Stimulated activated CD4-positive, alpha-beta T cell treated with anti-CD3 and anti-CD28 coated beads, Interleukin-2, amount 100 ng/mL, for 24 hours (primary cell): ENCODE measurements around the gene MYO7B.

Experiments
- DNase-seq, 2 donors: peaks; one replicate each; pipeline ENCODE4 v3.0.0-alpha.2; 2020

MYO7B gene

DNA sequence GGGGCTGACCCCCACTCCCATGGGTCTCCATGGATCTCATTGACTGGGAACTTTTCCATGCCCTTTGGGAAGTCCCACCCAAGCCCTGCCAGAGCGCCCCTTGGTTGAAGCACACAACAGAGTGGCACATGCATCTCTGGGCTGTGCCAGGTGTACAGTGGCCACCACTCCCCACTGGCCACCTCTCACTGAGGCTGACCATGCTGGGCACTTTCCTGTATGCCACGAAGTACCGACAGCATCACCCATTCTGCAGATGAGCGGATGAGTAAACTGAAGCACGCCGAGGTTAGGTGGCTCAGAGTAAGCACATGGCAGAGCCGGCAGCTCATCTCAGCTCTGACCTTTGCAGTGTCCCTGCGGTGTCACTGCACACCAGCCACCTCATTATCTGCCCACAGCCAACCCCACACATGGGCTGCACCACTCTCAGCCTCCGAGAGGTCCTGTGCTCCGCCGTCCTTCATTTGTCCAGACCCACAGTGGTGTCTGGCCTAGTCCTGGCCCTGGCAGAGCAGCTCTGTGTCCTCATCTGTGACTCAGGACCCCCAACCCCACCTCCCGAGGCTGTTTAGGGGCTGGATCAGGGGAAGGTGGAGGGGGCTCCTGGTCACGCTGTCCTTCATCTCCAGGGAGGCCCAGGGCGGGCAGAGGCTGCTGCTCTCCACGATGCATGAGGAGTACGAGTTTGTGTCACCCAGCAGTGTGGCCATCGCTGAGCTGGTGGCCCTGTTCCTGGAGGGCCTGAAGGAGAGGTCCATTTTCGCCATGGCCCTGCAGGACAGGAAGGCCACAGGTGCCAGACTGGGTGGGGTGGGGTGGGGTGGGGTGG is 92.5 kb downstream of the MYO7B start:
- DNase-seq: no peak

DNA sequence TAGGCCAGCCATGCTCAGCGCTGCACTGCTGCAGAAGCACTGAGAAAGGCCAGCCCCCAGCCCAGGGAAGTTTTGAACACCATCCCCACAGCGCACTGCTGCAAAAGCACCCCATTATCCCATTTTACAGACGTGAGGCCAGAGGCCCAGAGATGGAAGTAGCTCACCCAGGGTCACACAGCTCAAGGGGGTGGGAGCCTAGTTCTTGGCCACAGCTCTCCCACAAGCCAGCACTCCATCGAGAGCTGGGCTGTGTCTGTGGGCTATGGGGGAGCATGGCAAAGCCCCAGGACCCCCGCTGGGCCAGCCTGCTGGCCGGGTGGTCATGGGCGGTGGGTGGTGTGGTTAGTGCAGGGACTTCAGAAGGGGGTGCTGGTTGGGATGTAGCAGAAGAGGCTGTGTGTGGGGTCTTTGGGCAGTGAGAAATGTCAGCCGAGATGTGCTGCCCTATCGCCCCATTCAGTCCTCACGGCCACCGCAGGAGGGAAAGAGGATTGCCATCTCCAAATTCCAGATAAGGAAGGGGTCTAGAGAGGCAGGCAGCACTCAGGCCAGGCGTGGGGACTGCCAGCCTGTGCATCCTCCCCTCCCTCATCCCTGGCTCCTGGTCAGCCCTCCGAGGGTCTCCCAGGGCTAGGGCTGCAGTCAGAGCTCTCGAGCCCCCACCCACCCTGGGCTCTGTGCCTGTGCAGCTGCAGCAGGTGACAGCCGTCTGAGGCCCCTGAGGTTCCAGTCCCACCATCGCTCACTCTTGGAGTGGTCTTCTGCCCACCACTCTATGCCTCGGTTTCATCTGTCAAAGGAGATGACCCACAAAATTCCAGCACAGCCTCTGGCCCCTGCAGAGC is 93.5 kb downstream of the MYO7B start:
- DNase-seq: no peak

DNA sequence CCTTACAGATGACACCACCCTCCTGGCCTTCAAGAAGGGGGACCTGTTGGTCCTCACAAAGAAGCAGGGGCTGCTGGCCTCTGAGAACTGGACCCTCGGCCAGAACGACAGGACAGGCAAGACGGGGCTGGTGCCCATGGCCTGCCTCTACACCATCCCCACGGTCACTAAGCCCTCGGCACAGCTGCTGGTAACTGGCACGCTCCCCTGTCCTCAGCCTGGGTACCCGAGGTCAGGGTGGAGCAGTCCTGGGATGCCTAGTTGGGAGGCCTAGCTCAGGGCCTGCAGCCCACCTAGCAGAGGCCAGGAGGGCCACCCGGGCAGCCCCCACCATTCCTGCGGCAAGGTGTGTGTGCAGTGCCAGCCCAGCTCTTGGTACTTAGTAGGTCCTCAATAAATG is 94.2 kb downstream of the MYO7B start:
- DNase-seq: no peak

DNA sequence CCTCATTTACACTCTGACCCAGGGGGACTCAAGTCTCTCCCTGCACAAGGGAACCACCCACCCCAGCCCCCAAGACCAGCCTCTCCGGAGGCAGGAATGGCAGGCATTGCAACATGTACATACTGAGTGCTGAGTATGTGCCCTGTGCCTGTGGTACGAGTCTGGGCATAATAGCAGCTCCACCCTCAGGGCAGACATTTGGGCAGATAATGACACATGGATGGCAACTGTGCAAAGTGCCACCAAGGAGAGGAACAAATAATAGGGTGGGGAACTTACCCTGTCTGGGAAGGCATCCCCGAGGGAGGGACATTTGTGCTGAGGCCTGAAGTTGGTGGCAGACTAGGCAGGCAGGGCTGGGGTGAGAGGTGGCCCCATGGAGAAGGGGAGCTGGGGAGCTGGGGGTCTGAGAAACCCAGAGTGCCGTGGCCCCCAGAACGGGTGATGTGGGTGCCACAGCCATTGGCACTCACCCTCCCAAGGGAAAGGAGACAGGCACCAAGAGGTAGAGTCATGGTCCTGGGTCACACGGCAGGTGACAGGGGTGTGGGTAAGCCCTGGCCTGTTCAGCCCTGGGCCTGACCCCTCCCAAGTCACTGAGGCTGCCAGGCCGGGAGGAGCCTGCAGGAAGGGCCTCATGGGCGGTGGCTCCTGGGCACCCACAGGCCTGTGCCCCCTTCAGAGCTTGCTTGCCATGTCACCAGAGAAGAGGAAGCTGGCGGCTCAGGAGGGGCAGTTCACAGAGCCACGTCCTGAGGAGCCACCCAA is 94.8 kb downstream of the MYO7B start:
- DNase-seq: no peak

DNA sequence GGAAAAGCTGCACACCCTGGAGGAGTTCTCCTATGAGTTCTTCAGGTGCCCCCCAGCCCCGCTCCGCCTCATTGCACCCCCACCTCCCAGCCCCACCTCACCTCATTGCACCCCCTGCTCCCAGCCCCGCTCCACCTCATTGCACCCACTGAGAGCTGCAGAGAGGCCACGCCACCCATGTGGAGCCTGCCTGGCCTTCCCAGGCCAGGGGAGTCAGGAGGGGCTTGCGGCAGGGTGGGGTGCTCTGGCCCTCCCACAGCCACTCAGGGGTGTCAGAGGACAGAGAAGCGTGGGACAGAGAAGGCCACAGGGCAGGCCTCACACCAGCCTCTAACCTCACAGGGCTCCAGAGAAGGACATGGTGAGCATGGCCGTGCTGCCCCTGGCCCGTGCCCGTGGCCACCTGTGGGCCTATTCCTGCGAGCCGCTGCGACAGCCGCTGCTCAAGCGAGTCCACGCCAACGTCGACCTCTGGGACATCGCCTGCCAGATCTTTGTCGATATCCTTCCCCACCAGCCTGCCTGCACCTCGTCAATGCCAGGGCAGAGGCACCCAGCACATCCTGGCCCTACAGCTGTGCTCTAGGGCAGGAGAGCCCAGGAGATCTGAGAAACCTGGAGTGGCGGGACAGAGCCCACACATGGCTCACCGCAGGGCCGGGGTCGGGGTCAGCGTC is 95.5 kb downstream of the MYO7B start:
- DNase-seq: no peak

DNA sequence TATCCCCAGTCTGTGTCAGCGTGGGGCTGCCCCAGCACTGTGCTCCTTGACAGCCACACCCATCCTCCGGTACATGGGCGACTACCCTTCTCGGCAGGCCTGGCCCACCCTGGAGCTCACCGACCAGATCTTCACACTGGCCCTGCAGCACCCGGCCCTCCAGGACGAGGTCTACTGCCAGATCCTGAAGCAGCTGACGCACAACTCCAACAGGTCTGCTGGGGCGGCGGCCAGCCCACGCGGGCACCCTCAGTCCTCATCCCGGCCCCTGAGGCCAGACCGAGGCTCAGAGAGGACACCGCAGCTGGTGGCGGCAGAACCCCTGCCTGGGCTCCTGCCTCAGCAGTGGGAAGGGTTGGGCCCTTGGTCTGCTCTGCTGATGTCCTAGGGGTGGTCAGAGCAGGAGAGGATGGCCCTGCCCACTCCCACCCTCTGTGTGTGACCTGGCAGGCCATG is 96.1 kb downstream of the MYO7B start:
- no peak for DNase-seq

DNA sequence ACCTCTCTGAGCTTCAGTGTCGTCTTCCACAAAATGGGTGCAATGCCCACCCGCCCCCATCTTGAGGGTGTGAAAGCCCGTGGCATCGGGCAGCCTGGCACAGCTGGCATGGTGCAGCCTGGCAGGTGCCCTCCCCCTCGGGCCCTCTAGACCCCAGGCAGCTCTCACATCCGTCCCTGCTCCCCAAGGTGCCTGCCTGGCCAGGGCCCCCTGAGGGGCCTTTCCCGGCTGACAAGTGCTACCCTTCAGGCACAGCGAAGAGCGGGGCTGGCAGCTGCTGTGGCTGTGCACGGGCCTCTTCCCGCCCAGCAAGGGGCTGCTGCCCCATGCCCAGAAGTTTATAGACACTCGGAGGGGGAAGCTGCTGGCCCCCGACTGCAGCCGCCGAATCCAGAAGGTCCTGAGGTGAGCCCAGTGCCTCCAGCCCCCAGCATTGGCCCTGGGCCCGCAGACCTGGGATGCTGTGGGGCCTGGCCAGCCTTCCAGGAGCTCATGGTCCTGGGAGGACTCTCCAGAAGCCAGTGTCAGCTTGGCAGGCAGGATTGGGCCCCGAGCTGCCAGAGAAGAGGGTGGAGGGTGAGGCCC is 96.6 kb downstream of the MYO7B start:
- no peak for DNase-seq

DNA sequence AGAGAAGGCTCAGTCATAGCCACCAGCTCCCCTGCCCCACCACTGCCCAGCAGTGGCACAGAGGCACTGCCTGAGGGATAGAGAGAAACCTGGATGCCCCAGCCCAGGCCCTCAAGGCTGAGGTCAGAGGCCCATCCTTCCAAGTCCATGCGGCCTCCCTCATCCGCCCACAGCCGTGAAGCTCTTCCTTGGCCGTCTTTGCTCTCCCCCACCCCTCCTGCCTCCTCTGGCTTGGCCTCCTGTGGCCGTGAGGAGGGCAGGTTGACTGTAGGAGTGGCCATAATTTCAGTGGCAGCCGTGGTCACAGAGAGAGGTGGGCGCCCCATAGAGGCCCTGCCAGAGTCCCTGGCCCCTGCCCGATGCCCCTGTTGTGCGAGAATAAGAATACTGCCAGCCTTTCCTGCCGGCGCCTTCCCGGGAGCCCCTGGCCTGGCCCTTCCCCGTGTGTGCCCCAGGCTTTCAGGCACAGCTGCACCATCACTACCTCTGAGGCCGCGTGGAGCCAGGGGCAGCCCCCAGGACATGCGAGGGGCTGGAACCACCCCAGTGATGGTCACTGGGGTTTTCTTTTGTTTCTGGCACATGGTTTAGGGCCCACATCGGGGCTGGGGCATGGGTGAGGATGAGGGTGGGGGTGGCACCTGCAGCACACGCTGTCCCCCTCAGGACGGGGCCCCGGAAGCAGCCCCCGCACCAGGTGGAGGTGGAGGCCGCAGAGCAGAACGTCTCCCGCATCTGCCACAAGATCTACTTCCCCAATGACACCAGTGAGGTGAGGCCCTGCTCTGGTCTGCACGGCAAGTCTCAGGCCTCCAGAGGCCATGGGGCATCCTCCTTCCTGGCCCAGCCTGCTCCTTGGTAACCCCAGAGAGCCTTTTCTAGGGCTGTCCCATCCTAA is 97.4 kb downstream of the MYO7B start:
- no peak for DNase-seq

DNA sequence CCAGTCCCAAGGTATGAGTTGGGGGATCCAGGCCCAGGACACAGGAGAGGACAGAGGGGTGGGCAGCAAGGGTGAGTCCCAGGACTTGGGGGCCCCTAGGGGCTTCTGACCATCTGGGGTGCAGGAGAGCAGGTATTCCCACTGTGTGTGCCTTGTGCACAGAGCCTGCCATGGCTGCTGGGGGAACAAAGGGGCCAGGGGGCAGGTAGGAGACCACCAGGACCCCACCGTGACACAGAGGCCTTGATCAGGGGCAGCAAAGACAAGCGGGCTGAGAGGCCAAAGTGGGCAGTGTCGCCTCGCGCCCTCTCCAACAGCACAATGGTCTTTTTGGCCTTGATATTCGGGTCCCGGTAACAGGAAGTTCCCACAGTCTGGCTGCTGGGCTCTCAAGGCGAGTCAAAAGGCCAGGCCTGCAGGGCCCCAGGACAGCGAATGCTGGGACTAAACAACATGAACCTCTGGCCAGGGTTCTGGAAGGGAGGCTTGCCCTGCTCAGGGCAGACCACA is 98.1 kb downstream of the MYO7B start:
- DNase-seq: no peak

DNA sequence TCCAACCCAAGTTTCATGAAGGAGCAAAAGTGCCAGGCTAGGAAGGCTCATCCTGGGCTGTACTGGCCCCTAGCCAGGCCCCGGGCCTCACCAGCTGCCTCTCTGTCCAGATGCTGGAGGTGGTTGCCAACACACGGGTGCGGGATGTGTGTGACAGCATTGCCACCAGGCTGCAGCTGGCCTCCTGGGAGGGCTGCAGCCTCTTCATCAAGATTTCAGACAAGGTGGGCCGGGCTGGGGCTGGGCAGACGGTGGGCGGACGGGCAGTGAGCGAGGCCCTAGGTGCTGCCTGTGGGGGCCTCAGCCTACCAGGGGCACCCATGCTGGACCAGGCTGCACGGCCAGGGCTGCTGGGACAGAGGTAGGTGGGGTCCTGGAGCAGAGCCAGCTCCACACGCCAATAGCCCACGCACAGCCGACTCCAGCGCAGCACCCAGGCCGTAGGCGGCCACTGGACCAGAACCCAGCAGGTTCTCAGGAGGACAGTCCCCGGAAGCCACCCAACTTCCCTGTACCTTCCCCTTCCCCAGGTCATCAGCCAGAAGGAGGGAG is 98.7 kb downstream of the MYO7B start:
- no peak for DNase-seq

DNA sequence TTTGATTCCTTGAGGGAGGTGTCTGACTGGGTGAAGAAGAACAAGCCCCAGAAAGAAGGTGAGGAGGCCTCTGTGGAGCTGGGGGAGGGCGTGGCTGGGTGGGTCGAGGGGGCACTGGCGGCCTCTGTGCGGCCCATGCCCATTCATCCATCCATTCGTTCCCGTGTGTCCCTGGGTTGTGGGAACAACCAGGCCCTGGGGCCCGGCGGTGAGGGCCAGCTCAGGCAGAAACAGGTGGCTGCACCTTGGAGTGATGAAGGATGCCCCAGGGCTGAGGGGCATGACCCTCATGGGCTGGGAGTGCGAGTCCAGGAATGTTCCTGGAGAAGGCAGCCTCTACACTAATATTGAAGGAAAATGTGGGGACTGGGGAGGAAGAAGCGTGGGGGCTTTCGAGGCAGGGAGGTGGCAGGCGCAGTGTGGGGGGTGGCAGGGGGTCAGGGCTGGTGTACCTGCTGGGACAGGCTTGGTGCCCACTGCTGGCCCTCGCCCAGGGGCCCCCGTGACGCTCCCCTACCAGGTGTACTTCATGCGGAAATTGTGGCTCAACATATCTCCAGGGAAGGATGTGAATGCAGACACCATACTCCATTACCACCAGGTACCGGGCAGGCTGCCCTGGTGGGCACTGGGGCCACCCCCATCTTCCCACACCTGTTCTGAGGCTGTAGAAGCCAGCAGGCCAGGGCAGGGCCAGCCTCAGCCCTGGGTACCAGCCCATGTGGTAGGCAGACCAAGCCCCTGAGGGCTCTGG is 99.3 kb downstream of the MYO7B start:
- DNase-seq: no peak

DNA sequence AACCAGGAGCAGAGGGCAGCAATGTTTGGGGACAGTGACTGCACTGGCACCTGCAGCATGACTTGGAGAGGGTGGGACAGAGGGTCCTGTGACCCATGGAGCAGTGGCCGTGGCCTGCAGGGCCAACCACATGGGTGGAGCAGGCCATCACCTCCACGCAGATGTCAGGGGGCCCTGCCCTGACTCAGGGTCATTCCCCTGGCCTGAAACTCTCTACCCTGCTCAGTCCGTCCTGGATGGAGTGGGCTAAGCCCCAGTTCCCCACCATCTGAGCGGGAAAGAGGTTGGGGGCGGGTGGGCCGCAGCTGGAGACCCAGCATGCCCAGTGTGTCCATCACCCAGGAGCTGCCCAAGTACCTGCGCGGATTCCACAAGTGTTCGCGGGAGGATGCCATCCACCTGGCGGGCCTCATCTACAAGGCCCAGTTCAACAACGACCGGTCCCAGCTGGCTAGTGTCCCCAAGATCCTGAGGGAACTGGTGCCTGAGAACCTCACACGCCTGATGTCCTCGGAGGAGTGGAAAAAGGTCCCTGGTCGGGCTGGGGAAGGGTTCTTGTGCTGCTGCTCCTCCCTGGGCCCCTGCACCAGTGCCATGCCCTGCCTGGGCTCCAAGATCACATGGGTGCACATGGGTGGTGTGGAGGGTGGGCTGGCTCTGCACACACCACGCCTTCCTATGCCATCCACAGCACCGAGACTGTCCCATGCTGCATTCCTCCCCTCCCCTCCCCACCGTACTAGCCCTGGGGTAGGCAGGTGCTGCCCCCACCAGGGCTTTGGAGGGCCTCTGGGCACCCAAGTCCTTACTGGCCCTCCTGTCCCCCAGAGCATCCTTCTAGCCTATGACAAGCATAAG is 100.1 kb downstream of the MYO7B start:
- no peak for DNase-seq

DNA sequence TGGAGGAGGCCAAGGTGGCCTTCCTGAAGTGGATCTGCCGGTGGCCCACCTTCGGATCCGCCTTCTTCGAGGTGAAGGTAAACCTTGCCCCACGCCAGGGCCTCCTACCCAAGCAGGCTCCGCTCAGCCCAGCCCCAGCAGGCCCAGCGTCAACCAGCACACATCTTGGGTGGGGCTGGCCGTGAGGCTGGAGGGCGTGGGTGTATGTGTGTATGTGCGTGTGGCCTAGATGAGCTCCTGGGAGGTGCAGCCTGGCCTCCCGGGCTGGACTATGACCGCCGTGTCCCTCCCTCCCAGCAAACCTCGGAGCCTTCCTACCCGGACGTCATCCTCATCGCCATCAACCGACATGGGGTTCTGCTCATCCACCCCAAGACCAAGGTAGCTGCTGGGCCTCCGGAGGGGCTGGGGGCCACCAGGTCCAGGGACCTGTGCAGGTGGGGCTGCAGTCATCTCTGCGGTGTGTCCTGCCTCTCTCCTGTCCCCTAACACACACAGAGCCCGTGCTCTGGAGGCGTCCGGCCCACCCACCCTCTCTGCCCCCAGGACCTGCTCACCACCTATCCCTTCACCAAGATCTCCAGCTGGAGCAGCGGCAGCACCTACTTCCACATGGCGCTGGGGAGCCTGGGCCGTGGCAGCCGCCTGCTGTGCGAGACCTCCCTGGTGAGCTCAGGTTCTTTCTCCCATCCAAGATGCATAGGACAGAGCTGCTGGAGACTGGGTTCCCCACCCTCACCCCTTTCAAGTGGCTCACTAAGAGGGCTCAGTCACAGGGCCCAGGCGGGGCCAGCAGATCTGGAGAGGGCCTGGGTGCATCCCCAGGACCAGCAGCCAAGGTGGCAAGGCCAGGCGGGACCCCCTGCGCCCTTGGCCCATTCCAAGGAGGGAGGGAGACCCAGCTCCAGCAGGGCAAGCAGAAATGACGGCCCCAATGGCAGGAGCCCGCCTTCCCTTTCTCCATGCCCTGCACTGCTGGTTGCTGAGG is 101.1 kb downstream of the MYO7B start:
- DNase-seq: no peak

DNA sequence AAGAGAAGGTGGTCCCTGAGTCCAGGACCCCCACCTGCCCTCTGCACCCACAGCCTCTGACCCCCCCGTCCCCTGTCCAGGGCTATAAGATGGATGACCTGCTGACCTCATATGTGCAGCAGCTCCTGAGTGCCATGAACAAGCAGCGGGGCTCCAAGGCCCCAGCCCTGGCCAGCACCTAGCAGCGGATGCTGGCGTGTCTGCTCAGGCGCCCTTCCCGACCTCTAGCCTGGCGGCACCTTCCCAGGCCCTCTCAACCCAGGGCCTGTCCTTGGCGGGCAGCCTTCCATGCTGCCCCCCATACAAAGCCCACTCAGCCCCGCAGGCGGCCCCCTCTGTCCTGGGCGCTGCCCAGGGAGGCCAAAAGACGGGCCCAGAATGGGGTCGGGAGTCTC is 101.8 kb downstream of the MYO7B start:
- no peak for DNase-seq

DNA sequence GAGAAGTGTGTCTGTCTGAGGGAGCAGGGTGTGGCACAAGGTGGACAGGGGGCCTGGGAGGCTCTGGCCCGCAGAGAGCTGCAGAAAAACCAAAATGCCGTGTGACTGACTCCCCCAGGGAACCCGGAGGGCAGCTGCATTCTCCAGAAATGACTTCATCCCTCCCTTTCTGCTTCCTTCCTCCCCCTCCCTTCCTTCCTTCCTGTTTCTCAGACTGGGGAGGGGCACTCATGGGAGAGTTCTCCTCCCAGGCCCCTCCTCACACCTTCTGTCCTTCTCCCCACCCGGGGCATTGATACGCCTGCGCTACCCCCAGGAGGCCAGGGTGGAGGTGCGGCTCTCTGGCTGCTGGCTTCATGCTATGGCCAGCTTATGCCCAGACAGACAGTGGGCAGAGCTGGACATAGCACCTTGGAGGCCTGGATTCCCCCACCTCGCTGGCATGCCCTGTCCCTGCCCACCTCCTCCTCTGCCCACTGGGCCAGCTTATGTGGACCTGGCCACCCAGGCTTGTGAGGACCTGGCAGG is 102.3 kb downstream of the MYO7B start:
- no peak for DNase-seq

DNA sequence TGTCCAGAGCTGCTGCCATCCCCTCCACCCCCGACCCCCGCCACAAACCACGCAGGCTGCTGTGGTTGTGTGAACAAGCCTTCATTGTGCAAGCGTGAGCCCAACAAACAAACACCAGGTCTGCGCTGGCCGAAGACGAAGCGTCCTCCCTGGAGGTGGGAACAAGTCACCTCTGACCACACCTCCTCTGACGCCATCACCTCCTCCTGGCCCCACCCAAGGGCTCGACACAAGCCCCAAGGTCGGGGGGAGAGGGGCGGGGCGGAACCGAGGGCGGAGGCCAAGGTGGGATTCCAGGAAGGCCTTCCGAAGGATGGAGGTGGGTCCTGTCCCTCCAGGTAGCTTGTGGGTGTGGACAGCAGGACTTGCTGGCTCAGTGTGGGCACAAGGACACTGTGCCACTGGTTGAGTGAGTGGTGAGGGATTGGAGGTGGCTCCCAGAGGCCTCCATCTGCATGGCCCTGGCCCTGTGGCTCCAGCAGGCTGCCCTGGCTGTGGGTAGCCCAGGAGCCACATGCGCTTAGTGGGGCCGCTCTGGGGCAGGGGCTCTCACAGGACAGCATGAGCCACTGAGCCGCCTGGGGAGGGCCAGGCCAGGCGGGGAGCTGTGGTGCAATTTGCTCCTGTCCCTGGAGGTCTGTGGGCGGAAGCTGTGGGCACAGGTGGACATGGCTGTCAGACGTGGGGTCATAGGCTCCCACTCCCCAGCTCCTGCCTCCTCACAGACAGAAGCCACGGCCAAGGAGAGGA is 103.1 kb downstream of the MYO7B start:
- DNase-seq: no peak

DNA sequence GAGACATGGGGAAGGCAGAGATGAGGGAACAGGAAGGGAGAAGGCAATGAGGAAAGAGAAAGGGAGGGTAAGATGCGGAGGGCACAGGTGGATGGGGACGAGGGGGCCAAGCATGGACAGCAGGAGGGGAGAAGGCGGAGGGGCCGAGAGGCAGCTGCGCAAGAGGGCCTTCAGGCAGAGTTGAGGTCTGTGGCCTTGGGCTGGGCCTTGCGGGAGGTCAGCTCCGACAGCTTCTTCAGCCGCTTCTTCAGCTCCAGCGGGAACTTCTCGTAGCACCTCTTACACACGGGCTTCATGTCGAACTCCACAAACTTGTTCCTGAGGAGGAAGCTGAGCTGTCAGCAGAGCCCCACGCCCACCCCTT is 103.6 kb downstream of the MYO7B start:
- no peak for DNase-seq
